B cell (primary cell): ENCODE measurements around the gene IKBKE. TPM values are rescaled to one million over a fixed set of nuclear protein-coding genes. Genes with fewer than 3 reads are reported as not detected.

ENCODE experiments used
- ATAC-seq: fragments of 200-7000 bp; cut with Tn5 transposase; one replicate; pipeline ENCODE4 v1.10.0; 2021; ENCODE audit warnings: low read depth, mild to moderate bottlenecking, moderate number of reproducible peaks, moderate library complexity
- CTCF ChIA-PET: fragments of 350-600 bp; sonication (Branson Sonifier 250); formaldehyde crosslinking; loops from one replicate; lab custom pipeline; 2021; ENCODE audit warnings: antibody characterized with exemption, inconsistent platforms; lab: Charles Lee
- POLR2A ChIA-PET: fragments of 350-600 bp; sonication (Branson Sonifier 250); formaldehyde crosslinking; loops from one replicate; lab custom pipeline; 2021; ENCODE audit warnings: antibody characterized with exemption; lab: Charles Lee
- DNase-seq: peaks from one replicate; pipeline ENCODE4 v3.0.0; 2013
- H2AFZ ChIP-seq: 2 replicates; pipeline ENCODE4 v1.6.1; 2012; ENCODE audit warnings: mild to moderate bottlenecking, low read depth, low read length; ENCODE audit not compliant: insufficient read depth, poor library complexity, severe bottlenecking
- H3K27ac ChIP-seq, 2 donors: 1 replicate in 1 of 2; 2 replicates in 1 of 2; pipeline ENCODE4 v1.5.1; 2012 to 2013; ENCODE audit warnings: low read length in 2 of 2, mild to moderate bottlenecking in 2 of 2, moderate library complexity in 1 of 2
- H3K27me3 ChIP-seq, 4 experiments: fragments of 200-600 bp in 1 of 4; sonication (generic) in 1 of 4; replicated peaks in 1 of 4; 1 replicate in 2 of 4; 2 replicates in 2 of 4; pipeline versions ENCODE4 v1.6.1 to v1.7.0; 2013 to 2016; ENCODE audit warnings: low read length in 3 of 4, mild to moderate bottlenecking in 2 of 4, mixed read lengths in 1 of 4, moderate library complexity in 1 of 4; ENCODE audit not compliant: insufficient read depth in 4 of 4, control insufficient read depth in 3 of 4; ENCODE audit errors: control extremely low read depth in 1 of 4
- H3K36me3 ChIP-seq, 2 experiments: replicated peaks in 1 of 2; 1 replicate in 1 of 2; 2 replicates in 1 of 2; pipeline versions ENCODE4 v1.6.1 to v1.7.1; 2013; ENCODE audit warnings: low read length in 1 of 2; ENCODE audit not compliant: insufficient read depth in 2 of 2, control insufficient read depth in 1 of 2; ENCODE audit errors: control extremely low read depth in 1 of 2, extremely low read depth in 1 of 2
- H3K4me1 ChIP-seq, 2 donors: fragments of 200-600 bp in 1 of 2; sonication (generic) in 1 of 2; 1 replicate in 1 of 2; 2 replicates in 1 of 2; pipeline versions ENCODE4 v1.5.1 to v1.6.1; 2013 to 2017; ENCODE audit warnings: low read length in 2 of 2; ENCODE audit not compliant: control insufficient read depth in 2 of 2, insufficient read depth in 2 of 2
- H3K4me2 ChIP-seq: replicated peaks from 2 replicates; pipeline ENCODE3; 2012; ENCODE audit warnings: mild to moderate bottlenecking, low read depth, low read length; ENCODE audit not compliant: poor library complexity, severe bottlenecking
- H3K4me3 ChIP-seq, 5 experiments: fragments of 200-600 bp in 1 of 5; sonication (generic) in 1 of 5; 1 replicate in 3 of 5; 2 replicates in 2 of 5; pipeline versions ENCODE4 v1.5.1 to v1.7.0; 2011 to 2016; ENCODE audit warnings: low read length in 4 of 5, mild to moderate bottlenecking in 4 of 5, low read depth in 2 of 5, control low read depth in 1 of 5, moderate library complexity in 1 of 5; ENCODE audit not compliant: insufficient read depth in 1 of 5; ENCODE audit errors: control extremely low read depth in 1 of 5, extremely low read depth in 1 of 5
- H3K79me2 ChIP-seq: fragments of 200-600 bp; sonication (generic); one replicate; pipeline ENCODE4 v1.6.0; 2016; ENCODE audit warnings: low read length; ENCODE audit not compliant: control insufficient read depth, insufficient read depth
- H3K9ac ChIP-seq: fragments of 200-600 bp; sonication (generic); 2 replicates; pipeline ENCODE4 v1.6.1; 2017; ENCODE audit warnings: mild to moderate bottlenecking, low read length, moderate library complexity
- H3K9me3 ChIP-seq, 3 donors: one replicate each; pipeline versions ENCODE4 v1.6.1 to v1.7.1; 2013; ENCODE audit warnings: low read length in 2 of 3; ENCODE audit not compliant: control insufficient read depth in 2 of 3, insufficient read depth in 1 of 3; ENCODE audit errors: control extremely low read depth in 1 of 3
- H4K20me1 ChIP-seq: 2 replicates; pipeline ENCODE4 v1.6.0; 2012; ENCODE audit warnings: mild to moderate bottlenecking, low read length; ENCODE audit not compliant: insufficient read depth, control insufficient read depth, poor library complexity, severe bottlenecking
- H3K27ac Mint-ChIP-seq: one replicate; pipeline ENCODE4 v1.8.0; 2021; ENCODE audit warnings: mixed read lengths
- H3K27me3 Mint-ChIP-seq: one replicate; pipeline ENCODE4 v1.8.0; 2021; ENCODE audit warnings: mixed read lengths
- H3K4me1 Mint-ChIP-seq: one replicate; pipeline ENCODE4 v1.8.0; 2021; ENCODE audit warnings: mixed read lengths
- H3K4me3 Mint-ChIP-seq: one replicate; pipeline ENCODE4 v1.8.0; 2021; ENCODE audit warnings: mixed read lengths
- H3K9me3 Mint-ChIP-seq: one replicate; pipeline ENCODE4 v1.8.0; 2022; ENCODE audit warnings: mixed read lengths; ENCODE audit not compliant: insufficient read depth
- EZH2 ChIP-seq: IDR thresholded peaks from 2 replicates; pipeline ENCODE4 v1.6.1; 2012; ENCODE audit warnings: borderline replicate concordance, low read depth, mild to moderate bottlenecking, moderate library complexity, low read length; ENCODE audit not compliant: insufficient read depth, poor library complexity, severe bottlenecking
- WGBS: methylation state at CpG from one replicate; pipeline ENCODE4 v1.1.5; 2013; ENCODE audit warnings: missing lambda C conversion rate; ENCODE audit not compliant: insufficient coverage; 5-methylcytosine and 5-hydroxymethylcytosine counted together
- intact Hi-C: fragments of 100-400 bp; cut with micrococcal nuclease; formaldehyde crosslinking; loops from one replicate; pipeline ENCODE4 v1.10.0; 2022
- polyA plus RNA-seq: library from polyadenylated mRNA; depleted of rRNA; stranded (reverse); fragments of >200 nt; gene quantifications from 2 replicates; pipeline ENCODE4 v1.2.3, GENCODE V29; 2012
- total RNA-seq, 2 donors: library from RNA; stranded (reverse); fragments of 120-200 nt in 1 of 2; gene quantifications; 1 replicate in 1 of 2; 2 replicates in 1 of 2; pipeline versions ENCODE4 v1.2.3 to v1.2.4, GENCODE V29; 2013 to 2022
- TF ChIP-seq, protein P1 (sequence below): fragments of 200-600 bp; IDR thresholded peaks from one replicate; pipeline ENCODE4 v1.8.0; 2022; ENCODE audit warnings: antibody characterized with exemption, mild to moderate bottlenecking

The IKBKE gene
- total and polyA plus RNA-seq, 2 donors (not counting 1 experiment from before 2014, with no cell fraction given): 40.8 to 55.4 TPM

DNA sequence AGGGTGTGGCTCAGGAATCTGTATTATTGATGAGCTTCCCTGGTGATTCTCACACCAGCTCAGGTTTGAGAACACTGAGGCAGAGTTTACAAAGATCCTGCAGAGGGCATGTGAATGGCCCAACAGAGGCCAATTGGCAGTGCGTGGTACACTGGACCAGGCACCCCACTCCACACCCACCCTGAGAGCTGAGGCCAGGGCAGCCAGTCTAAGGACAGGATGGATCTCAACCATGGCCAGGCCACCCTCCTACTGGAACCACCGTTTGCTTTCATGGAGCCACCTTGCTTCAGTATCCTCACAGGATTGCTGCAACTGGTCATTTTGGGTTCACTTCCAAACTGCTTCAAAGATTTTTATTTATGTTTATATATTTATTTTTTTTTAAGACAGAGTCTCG is 29.8 kb downstream of the IKBKE start:
- peaks cover 0 to 3% of the 10 kb centered on the region in 2 experiments for H3K36me3 ChIP-seq
- H3K27ac Mint-ChIP-seq: no peak overlapping the region
- no peaks in the 10 kb centered on the region for H3K9me3 Mint-ChIP-seq
- ATAC-seq (no peak), DNase-seq (no peak)
- peaks cover 29 to 34% of the 10 kb centered on the region in 2 donors for H3K4me1 ChIP-seq
- TF ChIP-seq, protein P1, sequence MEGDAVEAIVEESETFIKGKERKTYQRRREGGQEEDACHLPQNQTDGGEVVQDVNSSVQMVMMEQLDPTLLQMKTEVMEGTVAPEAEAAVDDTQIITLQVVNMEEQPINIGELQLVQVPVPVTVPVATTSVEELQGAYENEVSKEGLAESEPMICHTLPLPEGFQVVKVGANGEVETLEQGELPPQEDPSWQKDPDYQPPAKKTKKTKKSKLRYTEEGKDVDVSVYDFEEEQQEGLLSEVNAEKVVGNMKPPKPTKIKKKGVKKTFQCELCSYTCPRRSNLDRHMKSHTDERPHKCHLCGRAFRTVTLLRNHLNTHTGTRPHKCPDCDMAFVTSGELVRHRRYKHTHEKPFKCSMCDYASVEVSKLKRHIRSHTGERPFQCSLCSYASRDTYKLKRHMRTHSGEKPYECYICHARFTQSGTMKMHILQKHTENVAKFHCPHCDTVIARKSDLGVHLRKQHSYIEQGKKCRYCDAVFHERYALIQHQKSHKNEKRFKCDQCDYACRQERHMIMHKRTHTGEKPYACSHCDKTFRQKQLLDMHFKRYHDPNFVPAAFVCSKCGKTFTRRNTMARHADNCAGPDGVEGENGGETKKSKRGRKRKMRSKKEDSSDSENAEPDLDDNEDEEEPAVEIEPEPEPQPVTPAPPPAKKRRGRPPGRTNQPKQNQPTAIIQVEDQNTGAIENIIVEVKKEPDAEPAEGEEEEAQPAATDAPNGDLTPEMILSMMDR: no peak
- TF ChIP-seq EZH2: no peak
- intact Hi-C loops: no loop called here
- H3K4me2 ChIP-seq: no peak overlapping the region
- no peak overlapping the region for H3K9ac ChIP-seq
- no peak overlapping the region for H3K4me3 Mint-ChIP-seq
- no peaks in the 10 kb centered on the region for H3K9me3 ChIP-seq
- no peaks in the 10 kb centered on the region for H3K27me3 Mint-ChIP-seq
- H4K20me1 ChIP-seq: peaks cover 10% of the 10 kb centered on the region
- no peak overlapping the region for H3K27ac ChIP-seq
- H3K4me1 Mint-ChIP-seq: peaks cover 43% of the 10 kb centered on the region
- ChIA-PET CTCF (interaction anchor here (0.7 to 1.1 kb wide), 6 partner anchors 10 to 231 kb away, joined by 3 to 6 read pairs (median 3); partner anchors contain the start of gene IKBKE), POLR2A (no interaction called here)
- no peak overlapping the region for H2AFZ ChIP-seq
- H3K4me3 ChIP-seq: no peak overlapping the region
- no peaks in the 10 kb centered on the region for H3K79me2 ChIP-seq
- H3K27me3 ChIP-seq: no peaks in the 10 kb centered on the region
- 100% methylated on average over 1 of the region's 3 CpGs for WGBS

DNA sequence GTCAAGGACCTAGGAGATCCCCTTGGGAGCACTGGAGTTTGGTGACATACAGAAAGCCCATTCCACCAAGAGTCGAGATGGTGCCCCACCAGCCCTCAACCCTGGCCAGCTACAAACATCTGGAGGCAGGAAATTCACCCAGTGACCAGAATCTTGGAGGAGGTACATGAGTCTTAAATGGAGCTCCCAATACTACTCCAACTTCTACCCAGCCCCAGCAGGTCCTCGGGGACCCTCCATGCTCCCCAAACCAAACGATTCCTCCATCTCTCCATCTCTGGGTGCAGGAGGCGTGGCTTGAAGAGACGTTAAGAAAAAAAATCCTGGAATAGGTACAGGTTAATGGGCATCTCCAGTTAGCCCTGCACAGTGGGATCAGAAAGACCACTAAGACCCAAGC is 31.6 kb downstream of the IKBKE start:
- peaks cover 0 to 7% (median 2%) of the 10 kb centered on the region in 4 experiments for H3K27me3 ChIP-seq
- CTCF ChIA-PET: interaction anchor here (1.5 to 3.4 kb wide), 2 partner anchors 82 to 162 kb away, joined by 3 to 10 read pairs; no protein-coding TSS in a partner anchor
- H3K4me1 ChIP-seq: peaks cover 18 to 28% of the 10 kb centered on the region in 2 donors
- H3K4me3 ChIP-seq: no peak overlapping the region
- Mint-ChIP-seq H3K27ac (no peak overlapping the region), H3K4me1 (peaks cover 36% of the 10 kb centered on the region), H3K27me3 (peaks cover 4% of the 10 kb centered on the region), H3K4me3 (no peak overlapping the region), H3K9me3 (no peaks in the 10 kb centered on the region)
- no peaks in the 10 kb centered on the region for H3K9me3 ChIP-seq
- no peaks in the 10 kb centered on the region for H4K20me1 ChIP-seq
- no peak overlapping the region for H2AFZ ChIP-seq
- intact Hi-C loops: no loop called here
- POLR2A ChIA-PET: no interaction called here
- WGBS: 91% methylated on average over 4 of the region's 5 CpGs
- ATAC-seq: no peak
- H3K4me2 ChIP-seq: no peak overlapping the region
- H3K9ac ChIP-seq: no peak overlapping the region
- peaks cover 0 to 3% of the 10 kb centered on the region in 2 experiments for H3K36me3 ChIP-seq
- H3K27ac ChIP-seq: no peak overlapping the region
- DNase-seq: no peak
- TF ChIP-seq, protein P1: no peak
- no peak for TF ChIP-seq EZH2
- no peaks in the 10 kb centered on the region for H3K79me2 ChIP-seq
